ENCODE results near the gene EMSY. TPM values are rescaled to one million over a fixed set of nuclear protein-coding genes. Genes with fewer than 3 reads are reported as not detected.
A peak's percentile ranks its signal among the peaks of the same experiment; 100 is the strongest.

EMSY gene
- total and polyA plus RNA-seq, 2 donors (not counting 3 experiments of a cell fraction or from before 2014, with no cell fraction given): 18.3 to 25.7 TPM

- no TSS peak for BruUV-seq (replicated peaks)
- no peak overlapping the region for H3K4me3 ChIP-seq (replicated peaks in 1 of 3; ENCODE audit: insufficient read depth in 1 of 3, low read depth in 1 of 3, low read length in 3 of 3)
- no peaks in the 10 kb centered on the region for H3K36me3 ChIP-seq (ENCODE audit: control insufficient read depth in 2 of 2, extremely low read depth in 1 of 2, insufficient read depth in 2 of 2, low read length in 2 of 2)
- intact Hi-C loops (cut with micrococcal nuclease): no loop called here
- POLR2A ChIA-PET: no interaction called here
- CTCF ChIA-PET: interaction anchor here (1.0 to 1.8 kb wide), 3 partner anchors 13 to 118 kb away, joined by 3 to 4 read pairs (median 4); no protein-coding TSS in a partner anchor
- H3K4me1 ChIP-seq (ENCODE audit: control insufficient read depth, extremely low read depth, insufficient read depth, low read length): peaks cover 21% of the 10 kb centered on the region
- no peak overlapping the region for H3K4me2 ChIP-seq (ENCODE audit: insufficient read depth, low read length)
- no peaks in the 10 kb centered on the region for H3K9me1 ChIP-seq (replicated peaks; ENCODE audit: control insufficient read depth, extremely low read depth, insufficient read depth, low read length)
- no peaks in the 10 kb centered on the region for H3K27me3 ChIP-seq (ENCODE audit: control insufficient read depth in 2 of 2, insufficient read depth in 2 of 2, low read length in 2 of 2)
- DNase-seq (ENCODE audit: low read depth, low spot score) (peak; percentile 18), FAIRE-seq (peak; percentile 62)
- no peak for TF ChIP-seq MYC (IDR thresholded peaks at IDR 0.05; ENCODE audit: low read depth, low read length)
- TF ChIP-seq POLR2A (IDR thresholded peaks at IDR 0.05; ENCODE audit: low read depth, low read length): no peak
- TF ChIP-seq FOS (IDR thresholded peaks at IDR 0.05; ENCODE audit: borderline replicate concordance, insufficient read depth, low read length): no peak
- TF ChIP-seq EZH2 (IDR thresholded peaks at IDR 0.05; ENCODE audit: borderline replicate concordance, low read depth, low read length, severe bottlenecking): no peak
- TF ChIP-seq JUN (IDR thresholded peaks at IDR 0.05; ENCODE audit: borderline replicate concordance, insufficient read depth, insufficient read length, low read depth): no peak
- TF ChIP-seq POLR2AphosphoS5 (IDR thresholded peaks at IDR 0.05; ENCODE audit: insufficient read depth, low read depth, low read length): no peak
- H3K9me3 ChIP-seq (replicated peaks; ENCODE audit: control insufficient read depth, insufficient read depth, low read length): no peaks in the 10 kb centered on the region
- no peak overlapping the region for H2AFZ ChIP-seq (ENCODE audit: low read depth, low read length)
- H3K9ac ChIP-seq (replicated peaks; ENCODE audit: extremely low read depth, insufficient read depth, low read length): no peak overlapping the region
- no peaks in the 10 kb centered on the region for H4K20me1 ChIP-seq (replicated peaks; ENCODE audit: control insufficient read depth, extremely low read depth, insufficient read depth, low read length)
- dilution Hi-C loops (cut with MboI; ENCODE audit: extremely low pct_ligation_motif_present, low sequenced_read_pairs): no loop called here
- H3K79me2 ChIP-seq (ENCODE audit: control insufficient read depth, insufficient read depth, low read length): no peaks in the 10 kb centered on the region
- no peak overlapping the region for H3K27ac ChIP-seq (ENCODE audit: insufficient read depth, low read depth, low read length)
These were observed 117.7 kb downstream of the EMSY start for GRCh38 chr11:76562541-76562940.

GRCh38 chr11:76564364-76564763, 119.5 kb downstream of the EMSY start:
- FAIRE-seq (no peak), DNase-seq (ENCODE audit: low read depth, low spot score) (no peak)
- no peak overlapping the region for H3K4me3 ChIP-seq (replicated peaks in 1 of 3; ENCODE audit: insufficient read depth in 1 of 3, low read depth in 1 of 3, low read length in 3 of 3)
- no TSS peak for BruUV-seq (replicated peaks)
- H3K4me2 ChIP-seq (ENCODE audit: insufficient read depth, low read length): no peak overlapping the region
- no peak overlapping the region for H3K27ac ChIP-seq (ENCODE audit: insufficient read depth, low read depth, low read length)
- H3K9ac ChIP-seq (replicated peaks; ENCODE audit: extremely low read depth, insufficient read depth, low read length): no peak overlapping the region
- H3K4me1 ChIP-seq (ENCODE audit: control insufficient read depth, extremely low read depth, insufficient read depth, low read length): peaks cover 21% of the 10 kb centered on the region
- no peaks in the 10 kb centered on the region for H4K20me1 ChIP-seq (replicated peaks; ENCODE audit: control insufficient read depth, extremely low read depth, insufficient read depth, low read length)
- POLR2A ChIA-PET: no interaction called here
- no peak for TF ChIP-seq MAX (IDR thresholded peaks at IDR 0.05; ENCODE audit: insufficient read depth, insufficient read length)
- no peak for TF ChIP-seq POLR2A (IDR thresholded peaks at IDR 0.05; ENCODE audit: low read depth, low read length)
- no peak for TF ChIP-seq EZH2 (IDR thresholded peaks at IDR 0.05; ENCODE audit: borderline replicate concordance, low read depth, low read length, severe bottlenecking)
- TF ChIP-seq POLR2AphosphoS5 (IDR thresholded peaks at IDR 0.05; ENCODE audit: insufficient read depth, low read depth, low read length): no peak
- TF ChIP-seq CTCF (IDR thresholded peaks at IDR 0.05; ENCODE audit: extremely low read depth in 1 of 2, insufficient read depth in 1 of 2, low read depth in 1 of 2, low read length in 2 of 2): no peak
- no peak for TF ChIP-seq JUN (IDR thresholded peaks at IDR 0.05; ENCODE audit: borderline replicate concordance, insufficient read depth, insufficient read length, low read depth)
- TF ChIP-seq GATA2 (IDR thresholded peaks at IDR 0.05; ENCODE audit: insufficient read depth, insufficient read length, low read depth, low read length): no peak
- no peak overlapping the region for H2AFZ ChIP-seq (ENCODE audit: low read depth, low read length)
- no peaks in the 10 kb centered on the region for H3K9me3 ChIP-seq (replicated peaks; ENCODE audit: control insufficient read depth, insufficient read depth, low read length)
- dilution Hi-C loops (cut with MboI; ENCODE audit: extremely low pct_ligation_motif_present, low sequenced_read_pairs) (no loop called here), intact Hi-C loops (cut with micrococcal nuclease) (no loop called here)
- H3K36me3 ChIP-seq (ENCODE audit: control insufficient read depth in 2 of 2, extremely low read depth in 1 of 2, insufficient read depth in 2 of 2, low read length in 2 of 2): no peaks in the 10 kb centered on the region
- no peaks in the 10 kb centered on the region for H3K9me1 ChIP-seq (replicated peaks; ENCODE audit: control insufficient read depth, extremely low read depth, insufficient read depth, low read length)
- H3K79me2 ChIP-seq (ENCODE audit: control insufficient read depth, insufficient read depth, low read length): no peaks in the 10 kb centered on the region
- no peaks in the 10 kb centered on the region for H3K27me3 ChIP-seq (ENCODE audit: control insufficient read depth in 2 of 2, insufficient read depth in 2 of 2, low read length in 2 of 2)
- CTCF ChIA-PET: interaction anchor here (0.7 to 1.8 kb wide), 6 partner anchors 9 to 118 kb away, joined by 3 to 8 read pairs (median 3); no protein-coding TSS in a partner anchor

Data from endothelial cell of umbilical vein (primary cell).